ENCODE data around the gene SCN8A.

DNA sequence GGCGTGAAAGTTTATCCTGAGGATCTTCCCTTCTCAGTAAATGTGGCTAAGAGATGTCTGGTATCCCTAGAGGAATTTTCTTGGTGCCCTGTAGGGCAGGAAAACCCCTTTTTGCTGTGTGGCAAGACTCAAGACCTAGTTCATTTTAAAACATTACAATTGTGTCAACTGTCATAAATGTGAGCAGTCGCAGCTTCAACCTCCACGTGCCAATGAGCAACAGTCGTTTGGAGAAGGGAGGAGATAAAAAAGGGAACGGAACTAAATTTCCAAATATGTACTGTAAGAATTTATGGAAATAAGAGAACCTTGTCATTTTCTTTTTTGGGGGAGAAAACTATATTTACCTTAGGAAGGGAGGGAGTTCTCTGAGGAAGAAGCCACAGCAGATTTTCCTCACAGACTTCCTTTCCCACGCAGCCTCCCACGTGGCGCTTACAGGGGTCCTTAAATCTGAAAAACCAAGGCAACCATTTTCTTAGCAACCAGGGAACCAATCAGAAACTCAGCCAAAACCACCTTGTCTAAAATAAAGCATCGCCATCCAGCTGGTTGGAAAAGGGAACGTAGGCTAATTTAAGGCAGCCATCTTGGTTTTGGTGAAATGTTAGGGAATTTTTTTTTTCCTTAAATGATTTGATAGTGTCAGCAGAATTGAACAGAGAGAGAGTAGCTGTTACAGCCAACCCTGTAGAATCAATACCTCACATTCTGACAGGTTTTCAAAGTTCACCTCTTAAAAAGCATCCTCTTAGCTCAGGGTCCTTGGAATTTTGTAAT lies 158.4 kb downstream of the SCN8A start:
- TF ChIP-seq, protein P1, sequence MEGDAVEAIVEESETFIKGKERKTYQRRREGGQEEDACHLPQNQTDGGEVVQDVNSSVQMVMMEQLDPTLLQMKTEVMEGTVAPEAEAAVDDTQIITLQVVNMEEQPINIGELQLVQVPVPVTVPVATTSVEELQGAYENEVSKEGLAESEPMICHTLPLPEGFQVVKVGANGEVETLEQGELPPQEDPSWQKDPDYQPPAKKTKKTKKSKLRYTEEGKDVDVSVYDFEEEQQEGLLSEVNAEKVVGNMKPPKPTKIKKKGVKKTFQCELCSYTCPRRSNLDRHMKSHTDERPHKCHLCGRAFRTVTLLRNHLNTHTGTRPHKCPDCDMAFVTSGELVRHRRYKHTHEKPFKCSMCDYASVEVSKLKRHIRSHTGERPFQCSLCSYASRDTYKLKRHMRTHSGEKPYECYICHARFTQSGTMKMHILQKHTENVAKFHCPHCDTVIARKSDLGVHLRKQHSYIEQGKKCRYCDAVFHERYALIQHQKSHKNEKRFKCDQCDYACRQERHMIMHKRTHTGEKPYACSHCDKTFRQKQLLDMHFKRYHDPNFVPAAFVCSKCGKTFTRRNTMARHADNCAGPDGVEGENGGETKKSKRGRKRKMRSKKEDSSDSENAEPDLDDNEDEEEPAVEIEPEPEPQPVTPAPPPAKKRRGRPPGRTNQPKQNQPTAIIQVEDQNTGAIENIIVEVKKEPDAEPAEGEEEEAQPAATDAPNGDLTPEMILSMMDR (IDR thresholded peaks at IDR 0.05), result no peak
- no peak for TF ChIP-seq POLR2A (IDR thresholded peaks at IDR 0.05)

Measured in ovary (tissue), 3 donors.